ENCODE measurements around the gene PIAS1. TPM values are rescaled to one million over a fixed set of nuclear protein-coding genes. Genes with fewer than 3 reads are reported as not detected.

The PIAS1 gene
- total RNA-seq, 1 donor from 2014 or later, result 30.8 TPM

DNA sequence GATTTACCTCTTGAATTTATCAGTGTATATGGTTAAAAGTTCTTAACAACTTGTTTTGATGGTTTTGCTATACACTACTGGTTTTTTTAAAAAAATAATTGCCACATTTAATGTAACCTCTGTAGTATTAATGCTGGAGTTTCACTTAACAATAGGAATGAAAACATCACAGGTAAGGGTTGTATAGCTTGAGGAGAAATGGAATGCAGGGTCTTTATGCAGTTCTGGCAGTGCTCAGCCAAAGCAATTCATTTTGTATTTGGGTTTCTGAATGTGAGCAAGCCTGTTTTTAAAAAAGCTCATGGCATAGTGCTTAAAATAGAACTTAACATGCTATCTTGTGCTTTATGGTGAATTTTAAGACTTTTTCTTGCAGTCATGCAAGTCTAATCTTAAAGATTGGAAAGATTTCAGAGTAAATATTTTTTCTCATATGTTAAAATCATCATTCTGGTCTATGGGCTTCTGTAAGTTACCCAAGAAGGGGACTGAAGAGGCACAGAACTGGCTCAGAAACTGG is 8.9 kb downstream of the PIAS1 start:
- TF ChIP-seq, protein P1, sequence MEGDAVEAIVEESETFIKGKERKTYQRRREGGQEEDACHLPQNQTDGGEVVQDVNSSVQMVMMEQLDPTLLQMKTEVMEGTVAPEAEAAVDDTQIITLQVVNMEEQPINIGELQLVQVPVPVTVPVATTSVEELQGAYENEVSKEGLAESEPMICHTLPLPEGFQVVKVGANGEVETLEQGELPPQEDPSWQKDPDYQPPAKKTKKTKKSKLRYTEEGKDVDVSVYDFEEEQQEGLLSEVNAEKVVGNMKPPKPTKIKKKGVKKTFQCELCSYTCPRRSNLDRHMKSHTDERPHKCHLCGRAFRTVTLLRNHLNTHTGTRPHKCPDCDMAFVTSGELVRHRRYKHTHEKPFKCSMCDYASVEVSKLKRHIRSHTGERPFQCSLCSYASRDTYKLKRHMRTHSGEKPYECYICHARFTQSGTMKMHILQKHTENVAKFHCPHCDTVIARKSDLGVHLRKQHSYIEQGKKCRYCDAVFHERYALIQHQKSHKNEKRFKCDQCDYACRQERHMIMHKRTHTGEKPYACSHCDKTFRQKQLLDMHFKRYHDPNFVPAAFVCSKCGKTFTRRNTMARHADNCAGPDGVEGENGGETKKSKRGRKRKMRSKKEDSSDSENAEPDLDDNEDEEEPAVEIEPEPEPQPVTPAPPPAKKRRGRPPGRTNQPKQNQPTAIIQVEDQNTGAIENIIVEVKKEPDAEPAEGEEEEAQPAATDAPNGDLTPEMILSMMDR (IDR thresholded peaks at IDR 0.05), result no peak
- DNase-seq (ENCODE audit: low spot score), result no peak
- Mint-ChIP-seq H3K9me3 (ENCODE audit: low read depth) (no peaks in the 10 kb centered on the region), H3K36me3 (ENCODE audit: low read depth) (no peaks in the 10 kb centered on the region), H3K4me1 (ENCODE audit: low read depth) (peaks cover 38% of the 10 kb centered on the region), H3K27ac (ENCODE audit: unreplicated experiment) (peak overlapping the region; percentile 58), H3K27me3 (ENCODE audit: low read depth) (no peaks in the 10 kb centered on the region), H3K4me3 (ENCODE audit: unreplicated experiment) (peak overlapping the region; percentile 3)

DNA sequence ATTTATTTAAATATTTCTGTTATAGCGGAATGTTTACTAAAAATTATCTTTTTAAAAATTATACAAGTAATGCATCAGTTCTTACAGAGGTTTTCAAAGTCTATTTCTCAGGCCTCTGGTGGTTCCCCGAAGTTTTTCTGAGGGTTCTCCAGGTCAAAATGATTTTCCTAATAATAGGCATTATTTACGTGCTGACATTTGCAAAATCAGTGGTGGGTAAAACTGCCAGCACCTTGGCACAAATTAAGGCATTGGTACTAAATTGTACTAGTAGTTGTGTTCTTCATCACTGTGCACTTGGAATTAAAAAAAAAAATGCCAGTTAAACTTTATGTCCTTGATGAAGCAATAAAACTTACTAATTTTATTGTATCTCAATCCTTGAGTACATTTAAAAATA is 9.5 kb downstream of the PIAS1 start:
- H3K4me3 Mint-ChIP-seq (ENCODE audit: unreplicated experiment), result no peak overlapping the region
- TF ChIP-seq, protein P1 (IDR thresholded peaks at IDR 0.05), result no peak
- no peaks in the 10 kb centered on the region for H3K9me3 Mint-ChIP-seq (ENCODE audit: low read depth)
- H3K27me3 Mint-ChIP-seq (ENCODE audit: low read depth), result no peaks in the 10 kb centered on the region
- no peaks in the 10 kb centered on the region for H3K36me3 Mint-ChIP-seq (ENCODE audit: low read depth)
- H3K27ac Mint-ChIP-seq (ENCODE audit: unreplicated experiment), result no peak overlapping the region
- H3K4me1 Mint-ChIP-seq (ENCODE audit: low read depth), result peaks cover 32% of the 10 kb centered on the region
- DNase-seq (ENCODE audit: low spot score), result no peak

DNA sequence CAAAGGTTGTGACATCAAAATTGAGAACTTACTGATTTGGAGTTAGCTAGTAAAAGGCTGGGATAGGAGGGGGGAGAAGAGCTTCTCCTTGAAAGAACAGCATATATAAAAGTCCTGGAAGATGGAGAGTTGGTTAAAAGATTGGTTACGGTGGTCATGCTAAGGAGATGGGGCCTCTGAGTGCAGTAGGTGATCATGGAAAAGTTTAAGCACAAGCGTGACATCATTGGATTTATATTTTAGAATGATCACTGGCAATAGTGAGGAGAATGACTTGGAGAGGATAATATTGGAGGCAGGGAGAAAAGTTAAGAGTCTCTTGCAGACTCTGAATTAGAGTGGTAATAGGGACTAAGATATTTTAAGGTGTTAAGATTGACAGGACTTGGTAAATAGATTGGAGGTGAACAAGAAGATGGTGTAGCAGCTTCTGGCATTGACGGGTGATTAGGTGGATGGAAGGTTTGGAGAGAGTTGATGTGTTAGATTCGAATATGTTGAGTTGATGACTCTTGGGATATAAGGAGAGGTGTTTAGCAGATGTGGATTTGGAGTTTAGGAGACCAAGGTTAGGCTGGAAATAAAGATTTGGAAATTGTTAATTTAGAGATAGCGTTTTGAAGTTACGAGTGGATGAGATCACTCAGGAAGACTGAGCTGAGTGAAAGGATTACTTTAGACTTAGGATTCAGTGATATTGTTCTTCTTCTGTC is 19.6 kb downstream of the PIAS1 start:
- peaks cover 60% of the 10 kb centered on the region for H3K4me1 Mint-ChIP-seq (ENCODE audit: low read depth)
- H3K27ac Mint-ChIP-seq (ENCODE audit: unreplicated experiment), result no peak overlapping the region
- no peak overlapping the region for H3K4me3 Mint-ChIP-seq (ENCODE audit: unreplicated experiment)
- no peaks in the 10 kb centered on the region for H3K36me3 Mint-ChIP-seq (ENCODE audit: low read depth)
- no peaks in the 10 kb centered on the region for H3K27me3 Mint-ChIP-seq (ENCODE audit: low read depth)
- no peaks in the 10 kb centered on the region for H3K9me3 Mint-ChIP-seq (ENCODE audit: low read depth)
- TF ChIP-seq, protein P1 (IDR thresholded peaks at IDR 0.05), result no peak
- DNase-seq (ENCODE audit: low spot score), result no peak

DNA sequence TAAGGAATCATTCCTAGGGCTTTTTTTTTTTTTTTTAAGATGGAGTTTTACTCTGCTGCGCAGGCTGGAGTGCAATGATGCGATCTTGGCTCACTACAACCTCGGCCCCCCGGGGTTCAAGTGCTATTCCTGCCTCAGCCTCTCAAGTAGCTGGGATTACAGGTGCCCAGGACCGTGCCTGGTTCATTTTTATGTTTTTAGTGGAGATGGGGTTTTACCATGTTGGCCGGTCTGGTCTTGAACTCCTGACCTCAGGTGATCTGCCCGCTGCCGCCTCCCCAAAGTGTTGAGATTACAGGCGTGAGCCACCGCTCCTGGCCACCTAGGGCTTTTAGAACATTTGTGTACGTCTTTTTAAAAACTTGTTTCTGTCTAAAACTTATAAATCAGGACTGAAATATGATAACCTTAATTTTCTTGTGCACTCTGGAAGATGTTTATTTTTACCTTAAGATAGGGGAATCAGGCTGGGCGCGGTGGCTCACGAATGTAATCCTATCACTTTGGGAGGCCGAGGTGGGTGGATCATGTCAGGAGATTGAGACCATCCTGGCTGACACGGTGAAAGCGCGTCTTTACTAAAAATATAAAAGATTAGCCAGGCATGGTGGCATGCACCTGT is 21.8 kb downstream of the PIAS1 start:
- H3K9me3 Mint-ChIP-seq (ENCODE audit: low read depth), result no peaks in the 10 kb centered on the region
- no peak overlapping the region for H3K27ac Mint-ChIP-seq (ENCODE audit: unreplicated experiment)
- TF ChIP-seq, protein P1 (IDR thresholded peaks at IDR 0.05), result no peak
- no peak overlapping the region for H3K4me3 Mint-ChIP-seq (ENCODE audit: unreplicated experiment)
- peaks cover 50% of the 10 kb centered on the region for H3K4me1 Mint-ChIP-seq (ENCODE audit: low read depth)
- H3K36me3 Mint-ChIP-seq (ENCODE audit: low read depth), result no peaks in the 10 kb centered on the region
- no peaks in the 10 kb centered on the region for H3K27me3 Mint-ChIP-seq (ENCODE audit: low read depth)
- no peak for DNase-seq (ENCODE audit: low spot score)

DNA sequence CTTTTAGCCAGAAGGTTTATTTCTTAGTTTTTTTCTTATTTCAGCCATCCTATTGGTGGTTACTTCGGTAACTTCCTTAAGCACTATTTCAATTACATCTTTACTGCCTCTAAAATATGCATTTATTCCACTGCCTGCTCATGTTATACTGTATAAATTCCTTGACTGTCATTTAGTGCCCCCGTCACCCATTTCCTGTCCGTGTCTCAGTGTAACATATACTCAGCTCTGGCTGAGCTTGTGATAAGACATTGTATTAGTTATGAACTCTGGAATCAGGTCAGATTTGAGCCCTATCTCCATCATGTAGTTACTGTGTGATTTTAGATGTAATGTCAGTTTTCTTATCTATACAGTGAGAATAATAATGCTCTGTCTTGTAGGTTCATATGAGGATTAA is 24.2 kb downstream of the PIAS1 start:
- no peak overlapping the region for H3K4me3 Mint-ChIP-seq (ENCODE audit: unreplicated experiment)
- peak overlapping the region; percentile 38 for H3K27ac Mint-ChIP-seq (ENCODE audit: unreplicated experiment)
- peaks cover 63% of the 10 kb centered on the region for H3K4me1 Mint-ChIP-seq (ENCODE audit: low read depth)
- no peak for DNase-seq (ENCODE audit: low spot score)
- TF ChIP-seq, protein P1 (IDR thresholded peaks at IDR 0.05), result no peak
- no peaks in the 10 kb centered on the region for H3K36me3 Mint-ChIP-seq (ENCODE audit: low read depth)
- H3K27me3 Mint-ChIP-seq (ENCODE audit: low read depth), result no peaks in the 10 kb centered on the region
- H3K9me3 Mint-ChIP-seq (ENCODE audit: low read depth), result no peaks in the 10 kb centered on the region

Measured in chondrocyte (in vitro differentiated cells).